ENCODE data around the gene EVI5. TPM values are rescaled to one million over a fixed set of nuclear protein-coding genes. Genes with fewer than 3 reads are reported as not detected.

The EVI5 gene
- total and polyA plus RNA-seq, 8 donors = 1.8 to 200 (median 52.0) TPM

DNA sequence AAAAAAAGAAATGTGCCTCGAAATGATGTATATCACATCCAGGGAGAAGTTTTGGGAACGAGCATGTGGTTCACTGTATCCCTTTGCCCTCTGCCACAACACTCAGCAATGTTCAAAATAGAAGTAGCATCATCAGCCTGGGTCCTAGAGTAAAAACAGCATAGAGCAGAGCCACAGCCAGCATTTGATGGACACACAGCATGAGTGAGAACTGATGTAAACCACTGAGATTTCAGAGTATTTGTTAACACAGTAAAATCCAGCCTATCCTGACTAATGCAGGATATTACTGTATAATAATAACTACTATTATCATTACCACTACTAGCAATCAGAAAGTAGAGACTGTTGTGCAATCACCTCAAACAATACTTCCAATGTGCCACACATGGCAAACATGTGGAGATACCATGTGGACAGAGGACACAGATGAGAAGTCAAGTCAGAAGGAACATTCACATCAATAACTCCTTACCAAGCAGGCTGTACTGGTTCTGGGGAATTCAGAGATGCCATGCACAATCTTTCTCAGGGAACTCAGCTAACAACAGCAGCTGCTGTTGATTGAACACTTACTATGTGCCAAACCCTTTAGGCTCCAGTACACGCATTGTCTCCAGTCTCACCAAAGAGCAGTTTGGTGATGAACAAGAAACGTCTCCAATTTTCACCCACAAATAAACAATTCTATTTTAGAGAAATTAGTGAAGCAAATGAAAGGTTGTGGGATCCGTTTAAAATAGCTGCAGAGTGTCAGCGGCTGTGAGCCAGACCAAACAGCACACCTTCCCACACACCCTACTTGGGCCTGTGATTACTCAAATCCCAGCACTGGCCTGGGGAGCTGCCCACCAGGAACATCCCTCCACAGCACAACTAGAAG lies 281.6 kb downstream of the EVI5 start:
- H3K4me3 ChIP-seq = no peak overlapping the region
- DNase-seq = no peak
- H3K27ac ChIP-seq = no peak overlapping the region
- intact Hi-C loops (cut with DNase I; ENCODE audit: low total_unique reads) = no loop called here
- peaks cover 0 to 3% (median 0%) of the 10 kb centered on the region in 4 donors for H3K9me3 ChIP-seq
- no peak for TF ChIP-seq POLR2AphosphoS5 (IDR thresholded peaks at IDR 0.05)
- no peak for TF ChIP-seq CTCF (IDR thresholded peaks at IDR 0.05)
- TF ChIP-seq POLR2A (IDR thresholded peaks at IDR 0.05) = no peak
- no peak for TF ChIP-seq EP300 (IDR thresholded peaks at IDR 0.05)
- no peaks in the 10 kb centered on the region for H3K4me1 ChIP-seq
- 77 to 82% (median 79%) methylated on average over 6 of the region's 6 CpGs for WGBS, 5 donors
- peaks cover 0 to 1% (median under 1%) of the 10 kb centered on the region in 4 donors for H3K36me3 ChIP-seq
- H3K27me3 ChIP-seq = no peaks in the 10 kb centered on the region

DNA sequence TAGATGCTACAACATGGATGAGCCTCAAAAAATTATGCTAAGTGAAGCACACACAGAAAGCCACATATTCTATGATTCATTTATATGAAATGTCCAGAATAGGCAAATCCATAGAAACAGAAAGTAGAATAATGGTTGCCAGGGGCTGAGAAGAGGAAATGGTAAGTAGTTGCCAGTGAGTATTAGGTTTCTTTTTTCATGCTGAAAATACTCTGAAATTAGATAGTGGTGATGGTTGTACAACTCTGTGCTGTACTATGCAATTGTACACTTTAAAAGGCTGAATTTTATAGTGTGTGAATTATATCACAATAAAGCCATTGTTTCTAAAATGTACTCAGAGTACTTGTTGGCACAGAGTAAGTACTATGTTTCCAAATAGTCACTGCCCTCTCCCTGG lies 282.7 kb downstream of the EVI5 start:
- H3K4me1 ChIP-seq = no peaks in the 10 kb centered on the region
- H3K27ac ChIP-seq = no peak overlapping the region
- peaks cover 0 to 3% (median 0%) of the 10 kb centered on the region in 4 donors for H3K9me3 ChIP-seq
- TF ChIP-seq EP300 (IDR thresholded peaks at IDR 0.05) (no peak), POLR2AphosphoS5 (IDR thresholded peaks at IDR 0.05) (no peak), CTCF (IDR thresholded peaks at IDR 0.05) (no peak), POLR2A (IDR thresholded peaks at IDR 0.05) (no peak)
- intact Hi-C loops (cut with DNase I; ENCODE audit: low total_unique reads) = no loop called here
- no peaks in the 10 kb centered on the region for H3K27me3 ChIP-seq
- H3K4me3 ChIP-seq = no peak overlapping the region
- no peak for DNase-seq
- H3K36me3 ChIP-seq = no peaks in the 10 kb centered on the region

- DNase-seq = no peak
- WGBS, 5 donors = 65 to 84% (median 69%) methylated on average over 1 of the region's 1 CpG
- H3K36me3 ChIP-seq = no peaks in the 10 kb centered on the region
- no peaks in the 10 kb centered on the region for H3K27me3 ChIP-seq
- H3K4me3 ChIP-seq = no peak overlapping the region
- no peaks in the 10 kb centered on the region for H3K4me1 ChIP-seq
- peaks cover 0 to 3% (median 0%) of the 10 kb centered on the region in 4 donors for H3K9me3 ChIP-seq
- intact Hi-C loops (cut with DNase I; ENCODE audit: low total_unique reads) = no loop called here
- TF ChIP-seq POLR2A (IDR thresholded peaks at IDR 0.05) (no peak), EP300 (IDR thresholded peaks at IDR 0.05) (no peak), POLR2AphosphoS5 (IDR thresholded peaks at IDR 0.05) (no peak), CTCF (IDR thresholded peaks at IDR 0.05) (no peak)
- no peak overlapping the region for H3K27ac ChIP-seq
Measured at GRCh38 chr1:92500552-92500951, 284.4 kb downstream of the EVI5 start.

- H3K27me3 ChIP-seq = no peaks in the 10 kb centered on the region
- 61 to 73% (median 65%) methylated on average over 2 of the region's 2 CpGs for WGBS, 5 donors
- H3K4me1 ChIP-seq = no peaks in the 10 kb centered on the region
- H3K27ac ChIP-seq = no peak overlapping the region
- no peak for TF ChIP-seq POLR2AphosphoS5 (IDR thresholded peaks at IDR 0.05)
- no peak for TF ChIP-seq CTCF (IDR thresholded peaks at IDR 0.05)
- TF ChIP-seq POLR2A (IDR thresholded peaks at IDR 0.05) = no peak
- TF ChIP-seq EP300 (IDR thresholded peaks at IDR 0.05) = no peak
- peaks cover 0 to 3% (median 0%) of the 10 kb centered on the region in 4 donors for H3K9me3 ChIP-seq
- intact Hi-C loops (cut with DNase I; ENCODE audit: low total_unique reads) = no loop called here
- no peak for DNase-seq
- H3K4me3 ChIP-seq = no peak overlapping the region
- H3K36me3 ChIP-seq = no peaks in the 10 kb centered on the region
Measured at GRCh38 chr1:92495392-92496063, 289.4 kb downstream of the EVI5 start.
